CD14-positive monocyte (primary cell): ENCODE data around the gene RYR2. TPM values are rescaled to one million over a fixed set of nuclear protein-coding genes. Genes with fewer than 3 reads are reported as not detected.

ENCODE experiments used
- DNase-seq, 3 donors: peaks; one replicate each; pipeline ENCODE4 v3.0.0-alpha.2; 2011 to 2022
- H2AFZ ChIP-seq: 2 replicates; pipeline ENCODE4 v1.6.0; 2012; ENCODE audit warnings: mild to moderate bottlenecking, low read depth, low read length, inconsistent platforms; ENCODE audit not compliant: insufficient read depth, poor library complexity, severe bottlenecking
- H3K27ac ChIP-seq, 2 donors: 1 replicate in 1 of 2; 2 replicates in 1 of 2; pipeline ENCODE4 v1.5.1; 2012 to 2013; ENCODE audit warnings: low read length in 2 of 2, control low read depth in 1 of 2, inconsistent platforms in 1 of 2, low read depth in 1 of 2, mild to moderate bottlenecking in 1 of 2
- H3K27me3 ChIP-seq, 2 donors: one replicate each; pipeline versions ENCODE4 v1.6.0 to v1.6.1; 2011 to 2013; ENCODE audit warnings: low read length in 2 of 2; ENCODE audit not compliant: control insufficient read depth in 2 of 2, insufficient read depth in 2 of 2
- H3K36me3 ChIP-seq, 2 donors: replicated peaks in 1 of 2; 1 replicate in 1 of 2; 2 replicates in 1 of 2; pipeline versions ENCODE4 v1.5.1 to v1.6.1; 2012 to 2013; ENCODE audit warnings: low read length in 2 of 2, control low read depth in 1 of 2, inconsistent platforms in 1 of 2, mild to moderate bottlenecking in 1 of 2; ENCODE audit not compliant: insufficient read depth in 2 of 2, control insufficient read depth in 1 of 2
- H3K4me1 ChIP-seq, 2 donors: 1 replicate in 1 of 2; 2 replicates in 1 of 2; pipeline versions ENCODE4 v1.5.1 to v1.6.1; 2012 to 2013; ENCODE audit warnings: low read length in 2 of 2, control low read depth in 1 of 2, inconsistent platforms in 1 of 2, mild to moderate bottlenecking in 1 of 2, moderate library complexity in 1 of 2; ENCODE audit not compliant: insufficient read depth in 2 of 2, control insufficient read depth in 1 of 2
- H3K4me2 ChIP-seq: replicated peaks from 2 replicates; pipeline ENCODE3; 2012; ENCODE audit warnings: low read length, moderate library complexity, mild to moderate bottlenecking; ENCODE audit not compliant: poor library complexity, severe bottlenecking; ENCODE audit errors: extremely low read depth
- H3K4me3 ChIP-seq, 3 experiments: fragments of 200-600 bp in 1 of 3; sonication (generic) in 1 of 3; replicated peaks in 1 of 3; 1 replicate in 2 of 3; 2 replicates in 1 of 3; pipeline ENCODE4 v1.5.1; 2011 to 2013; ENCODE audit warnings: low read length in 3 of 3, mild to moderate bottlenecking in 3 of 3, control low read depth in 2 of 3, low read depth in 2 of 3, inconsistent platforms in 1 of 3, moderate library complexity in 1 of 3
- H3K79me2 ChIP-seq: 2 replicates; pipeline ENCODE4 v1.6.0; 2012; ENCODE audit warnings: mild to moderate bottlenecking, control low read depth, inconsistent platforms, low read length, moderate library complexity; ENCODE audit not compliant: insufficient read depth
- H3K9ac ChIP-seq: 2 replicates; pipeline ENCODE4 v1.6.0; 2017; ENCODE audit warnings: low read length, mild to moderate bottlenecking; ENCODE audit not compliant: insufficient read depth, poor library complexity, severe bottlenecking
- H3K9me3 ChIP-seq, 2 donors: replicated peaks in 1 of 2; 1 replicate in 1 of 2; 2 replicates in 1 of 2; pipeline versions ENCODE4 v1.5.1 to v1.6.1; 2012 to 2013; ENCODE audit warnings: low read length in 2 of 2, control low read depth in 1 of 2; ENCODE audit not compliant: control insufficient read depth in 1 of 2, insufficient read depth in 1 of 2
- H4K20me1 ChIP-seq: 2 replicates; pipeline ENCODE4 v1.6.0; 2012; ENCODE audit warnings: mild to moderate bottlenecking, low read length, control low read depth, moderate library complexity; ENCODE audit not compliant: insufficient read depth
- H3K27ac Mint-ChIP-seq, 7 donors: one replicate each; pipeline ENCODE4 v1.8.0; 2020; ENCODE audit warnings: mild to moderate bottlenecking in 7 of 7, mixed read lengths in 7 of 7, moderate library complexity in 6 of 7, inconsistent platforms in 2 of 7
- H3K27me3 Mint-ChIP-seq, 3 donors: one replicate each; pipeline ENCODE4 v1.8.0; 2021 to 2022; ENCODE audit warnings: low read depth in 3 of 3, mild to moderate bottlenecking in 3 of 3, mixed read lengths in 3 of 3, moderate library complexity in 3 of 3, inconsistent platforms in 1 of 3
- H3K36me3 Mint-ChIP-seq, 2 donors: one replicate each; pipeline ENCODE4 v1.8.0; 2020; ENCODE audit warnings: mixed read lengths in 2 of 2, inconsistent platforms in 1 of 2, mild to moderate bottlenecking in 1 of 2
- H3K4me1 Mint-ChIP-seq: one replicate; pipeline ENCODE4 v1.8.0; 2020; ENCODE audit warnings: mild to moderate bottlenecking, mixed read lengths
- H3K4me3 Mint-ChIP-seq, 2 donors: one replicate each; pipeline ENCODE4 v1.8.0; 2020; ENCODE audit warnings: mild to moderate bottlenecking in 2 of 2, mixed read lengths in 2 of 2, moderate library complexity in 1 of 2
- H3K9me3 Mint-ChIP-seq, 7 donors: one replicate each; pipeline ENCODE4 v1.8.0; 2020 to 2022; ENCODE audit warnings: mixed read lengths in 7 of 7, mild to moderate bottlenecking in 6 of 7, moderate library complexity in 6 of 7, inconsistent platforms in 2 of 7
- CTCF ChIP-seq: fragments of 200-600 bp; IDR thresholded peaks from one replicate; pipeline ENCODE4 v1.8.0; 2022; ENCODE audit warnings: antibody characterized with exemption, mild to moderate bottlenecking
- WGBS: methylation state at CpG from one replicate; pipeline ENCODE4 v1.1.5; 2013; ENCODE audit warnings: missing lambda C conversion rate; ENCODE audit not compliant: insufficient coverage; 5-methylcytosine and 5-hydroxymethylcytosine counted together
- intact Hi-C, 2 donors: fragments of 100-400 bp; cut with micrococcal nuclease; formaldehyde crosslinking; loops; one replicate each; pipeline versions ENCODE4 v1.15.0 to v1.15.1; 2023
- polyA plus RNA-seq, 3 donors: library from polyadenylated mRNA; depleted of rRNA in 1 of 3; unstranded in 2 of 3; stranded (reverse) in 1 of 3; fragments of 300-500 nt in 2 of 3; fragments of >200 nt in 1 of 3; fragmentation: Illumina TruSeq in 2 of 3; gene quantifications; 1 replicate in 2 of 3; 2 replicates in 1 of 3; pipeline ENCODE4 v1.2.3, GENCODE V29; 2012 to 2021

The RYR2 gene
- polyA plus RNA-seq, 3 donors = not detected

- Histone ChIP-seq H3K9me3 (no peaks in the 10 kb centered on the region), H3K4me1 (no peaks in the 10 kb centered on the region), H3K27ac (no peak overlapping the region), H3K36me3 (no peaks in the 10 kb centered on the region), H3K27me3 (no peaks in the 10 kb centered on the region), H4K20me1 (no peaks in the 10 kb centered on the region), H3K4me3 (no peak overlapping the region), H2AFZ (no peak overlapping the region), H3K79me2 (no peaks in the 10 kb centered on the region), H3K4me2 (no peak overlapping the region), H3K9ac (no peak overlapping the region)
- no peak for DNase-seq
- Mint-ChIP-seq H3K36me3 (no peaks in the 10 kb centered on the region), H3K27ac (no peak overlapping the region), H3K4me1 (no peaks in the 10 kb centered on the region), H3K27me3 (peaks cover 2 to 4% (median 3%) of the 10 kb centered on the region in 3 donors), H3K4me3 (no peak overlapping the region), H3K9me3 (peaks cover 0 to 9% (median 5%) of the 10 kb centered on the region in 7 donors)
- 87% methylated on average over 11 of the region's 15 CpGs for whole genome bisulfite sequencing
- intact Hi-C loops = no loop called here
- TF ChIP-seq CTCF = no peak
Observed at GRCh38 chr1:237012788-237013383, 29.1 kb upstream of the RYR2 start.

- no peaks in the 10 kb centered on the region for H3K36me3 Mint-ChIP-seq
- peaks cover 0 to 8% (median 5%) of the 10 kb centered on the region in 7 donors for H3K9me3 Mint-ChIP-seq
- Histone ChIP-seq H3K4me2 (no peak overlapping the region), H3K9ac (no peak overlapping the region), H3K27me3 (no peaks in the 10 kb centered on the region), H4K20me1 (no peaks in the 10 kb centered on the region), H3K4me3 (no peak overlapping the region), H3K4me1 (no peaks in the 10 kb centered on the region), H3K36me3 (no peaks in the 10 kb centered on the region), H3K79me2 (no peaks in the 10 kb centered on the region), H3K27ac (no peak overlapping the region), H2AFZ (no peak overlapping the region), H3K9me3 (no peaks in the 10 kb centered on the region)
- H3K27ac Mint-ChIP-seq = no peak overlapping the region
- DNase-seq = no peak
- intact Hi-C loops = no loop called here
- H3K4me3 Mint-ChIP-seq = no peak overlapping the region
- 90% methylated on average over 2 of the region's 5 CpGs for WGBS
- no peaks in the 10 kb centered on the region for H3K4me1 Mint-ChIP-seq
- peaks cover 3 to 6% (median 4%) of the 10 kb centered on the region in 3 donors for H3K27me3 Mint-ChIP-seq
- no peak for TF ChIP-seq CTCF
Observed at GRCh38 chr1:237013608-237014007, 28.4 kb upstream of the RYR2 start.
